GM04504 (cell line): ENCODE results near the gene MED12L.
"Not testable (repeated sequence)": the region's sequence is repeated elsewhere in the genome, so short reads cannot be mapped to it uniquely, and the experiment has no call there.

Source experiments
- DNase-seq: peaks from one replicate; pipeline ENCODE4 v3.0.0-alpha.2; 2012; ENCODE audit warnings: low read depth

MED12L gene

DNA sequence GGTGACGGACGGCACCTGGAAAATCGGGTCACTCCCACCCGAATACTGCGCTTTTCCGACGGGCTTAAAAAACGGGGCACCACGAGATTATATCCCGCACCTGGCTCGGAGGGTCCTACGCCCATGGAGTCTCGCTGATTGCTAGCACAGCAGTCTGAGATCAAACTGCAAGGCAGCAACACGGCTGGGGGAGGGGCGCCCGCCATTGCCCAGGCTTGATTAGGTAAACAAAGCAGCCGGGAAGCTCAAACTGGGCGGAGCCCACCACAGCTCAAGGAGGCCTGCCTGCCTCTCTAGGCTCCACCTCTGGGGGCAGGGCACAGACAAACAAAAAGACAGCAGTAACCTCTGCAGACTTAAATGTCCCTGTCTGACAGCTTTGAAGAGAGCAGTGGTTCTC, 156.5 kb downstream of the MED12L start:
- not testable (repeated sequence) for DNase-seq

DNA sequence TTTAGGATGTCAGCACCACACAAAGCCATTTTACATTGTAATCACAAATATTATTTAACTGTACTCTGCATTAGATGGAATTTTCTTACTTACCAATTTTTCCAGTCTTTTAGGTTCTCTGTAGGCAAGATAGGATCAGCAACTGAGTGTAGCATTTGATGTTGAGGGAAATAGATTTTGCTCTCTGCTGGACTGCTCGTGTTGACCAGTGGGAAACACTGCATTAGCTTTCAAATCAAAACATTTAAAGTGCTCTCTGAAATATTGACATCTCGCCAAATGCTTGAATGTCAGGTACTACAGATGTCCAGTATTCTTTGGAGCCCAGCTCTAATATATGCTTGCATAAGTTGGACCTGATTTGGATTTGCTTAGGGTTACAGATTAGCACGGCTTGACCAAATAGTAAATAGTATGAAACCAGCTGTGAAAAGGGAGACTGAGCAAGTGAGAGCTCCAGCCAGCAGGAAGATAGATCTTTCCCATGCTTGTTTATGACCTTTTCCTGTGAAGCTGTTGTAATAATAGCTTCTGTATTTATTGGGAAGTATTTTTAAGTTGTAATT, 163.4 kb downstream of the MED12L start:
- DNase-seq = no peak

DNA sequence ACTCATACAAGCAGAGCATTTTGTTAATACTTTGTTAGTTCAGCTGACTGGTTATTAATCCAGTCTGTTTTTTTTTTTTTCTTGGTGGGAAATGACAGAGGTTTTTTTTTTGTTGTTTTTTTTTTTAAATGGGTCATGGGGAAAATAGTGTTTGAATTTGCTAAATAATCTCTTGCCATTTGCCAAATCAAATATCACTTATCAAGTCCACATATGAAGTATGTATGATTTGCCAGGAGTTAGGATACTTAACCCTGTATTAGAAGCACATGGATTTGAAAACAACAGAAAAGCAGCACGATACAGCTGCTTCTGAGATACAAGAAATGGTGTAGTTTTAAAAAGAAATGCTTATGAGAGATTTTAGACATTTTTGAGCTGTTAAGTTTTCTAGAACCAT, 171.3 kb downstream of the MED12L start:
- no peak for DNase-seq

DNA sequence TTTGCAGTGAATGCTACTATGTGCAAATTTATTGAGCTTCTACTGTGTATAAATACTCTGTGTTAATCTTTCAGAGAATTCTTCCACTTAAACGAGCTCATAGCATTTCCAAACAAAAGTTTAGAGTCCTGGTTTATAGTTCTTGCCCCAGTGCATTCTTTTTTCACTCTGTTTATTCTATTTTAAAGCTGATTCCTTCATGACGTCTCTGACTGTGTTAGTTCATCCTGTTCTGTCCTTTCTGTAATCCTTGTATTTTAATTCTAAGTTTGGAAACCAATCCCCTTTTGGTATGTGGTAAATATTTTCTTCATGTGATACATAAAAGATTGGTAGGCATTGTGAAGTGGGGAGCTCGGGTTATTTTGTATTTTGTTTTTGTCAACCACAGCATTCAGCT, 174.2 kb downstream of the MED12L start:
- DNase-seq = no peak

DNA sequence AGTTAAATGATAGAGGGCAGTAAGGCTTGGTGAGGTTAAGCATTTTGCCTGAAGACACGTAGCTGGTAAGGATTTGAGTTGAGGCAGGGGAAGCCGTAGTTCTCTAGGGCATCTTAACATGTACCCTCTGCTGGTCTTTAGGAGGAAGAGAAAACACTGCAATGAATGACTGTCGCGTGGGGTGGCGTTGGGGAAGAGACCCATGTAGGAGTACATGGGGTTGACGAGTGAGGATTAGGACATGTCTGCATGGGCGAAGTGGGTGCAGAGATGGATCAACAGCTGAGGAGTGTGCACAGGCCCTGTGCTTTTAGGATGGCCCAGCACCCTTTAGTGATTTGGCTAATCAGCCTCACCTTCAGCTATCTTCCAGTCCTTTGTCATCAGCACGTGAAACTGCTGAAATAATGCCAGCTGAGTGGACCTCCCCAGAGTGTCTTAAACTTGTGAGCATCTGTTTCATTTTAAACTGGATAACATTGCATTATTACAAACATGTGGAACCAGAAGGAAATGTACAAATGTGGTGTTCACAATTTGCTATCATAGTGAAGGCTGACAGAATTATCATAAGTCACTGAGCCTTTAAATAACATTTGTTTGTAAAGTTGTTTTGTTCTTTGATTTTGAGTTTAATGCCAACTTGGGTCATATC, 177.5 kb downstream of the MED12L start:
- peak; percentile 50 for DNase-seq

DNA sequence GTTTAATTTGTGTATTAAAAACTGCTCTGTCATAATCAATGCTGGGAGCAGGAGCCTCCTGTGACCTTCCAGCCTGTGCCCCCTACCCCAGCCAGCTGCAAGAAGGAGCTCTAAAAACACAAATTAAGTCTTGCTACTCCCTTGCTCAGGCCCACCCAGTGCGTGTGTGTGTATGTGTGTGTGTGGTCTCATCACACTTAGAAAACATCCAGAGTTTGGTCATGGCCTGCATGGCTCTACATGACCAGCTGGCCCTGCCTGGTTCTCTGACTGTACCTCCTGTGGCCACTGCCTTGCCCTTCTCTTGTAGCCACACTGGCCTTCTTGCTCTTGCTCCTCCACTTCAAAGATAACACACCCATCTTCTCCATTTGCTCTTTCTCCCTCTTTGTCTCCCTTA, 179.1 kb downstream of the MED12L start:
- DNase-seq = no peak

DNA sequence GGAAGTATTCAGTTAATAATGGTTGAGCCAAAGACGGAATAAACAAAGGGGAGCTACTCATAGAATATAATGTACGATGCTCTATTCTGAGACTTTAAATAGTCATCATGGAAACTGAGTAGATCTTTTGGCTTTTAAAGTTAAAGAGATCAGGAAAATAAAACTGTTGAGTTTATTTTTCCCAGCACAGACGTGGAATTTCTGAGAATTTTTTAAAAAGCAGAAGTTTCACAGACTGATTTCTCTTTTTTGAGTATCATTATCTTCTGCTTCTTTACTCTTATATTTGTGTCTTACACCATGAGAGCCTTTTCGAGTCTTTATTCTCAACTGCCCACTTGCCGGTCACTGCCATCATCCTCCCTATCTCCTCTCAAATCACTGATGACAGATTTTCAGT, 179.7 kb downstream of the MED12L start:
- no peak for DNase-seq

DNA sequence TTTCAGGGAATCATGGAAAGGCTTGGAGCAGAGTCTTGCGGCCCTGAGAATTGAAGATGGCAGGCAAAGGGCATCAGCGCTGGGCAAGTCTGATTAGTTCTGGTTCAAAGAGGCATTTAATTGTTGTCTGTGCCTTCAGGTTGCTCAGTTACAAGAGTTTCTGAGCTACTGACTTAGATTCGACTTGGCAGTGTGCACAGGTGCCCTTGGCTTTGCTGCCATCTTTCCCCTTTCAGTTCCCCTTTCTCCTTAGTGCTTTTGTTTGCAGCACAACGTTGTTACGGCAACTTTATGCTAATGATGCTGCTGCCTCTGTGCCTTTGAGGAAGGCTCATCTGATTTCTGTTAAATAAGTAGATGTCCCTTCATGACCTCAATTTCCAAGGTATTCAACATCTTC, 180.4 kb downstream of the MED12L start:
- DNase-seq = no peak

DNA sequence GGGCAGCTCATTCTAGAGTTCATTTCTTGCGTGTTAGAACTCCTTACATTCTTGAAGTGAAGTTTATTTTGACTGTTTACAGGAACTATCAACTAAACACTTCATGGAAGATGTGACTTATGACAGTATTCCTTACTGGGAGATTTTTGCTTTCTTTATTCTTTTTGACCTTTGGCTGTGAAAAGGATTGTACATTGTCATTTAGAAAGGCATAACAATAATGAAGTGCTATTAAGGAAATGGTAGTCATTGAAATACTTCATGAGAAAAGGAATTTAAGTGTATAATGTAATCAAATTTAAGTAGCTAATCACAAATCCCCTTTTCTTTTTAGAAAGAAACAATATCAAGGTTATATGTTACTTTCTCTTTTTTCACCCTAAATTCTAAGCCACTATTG, 181.6 kb downstream of the MED12L start:
- DNase-seq = no peak

DNA sequence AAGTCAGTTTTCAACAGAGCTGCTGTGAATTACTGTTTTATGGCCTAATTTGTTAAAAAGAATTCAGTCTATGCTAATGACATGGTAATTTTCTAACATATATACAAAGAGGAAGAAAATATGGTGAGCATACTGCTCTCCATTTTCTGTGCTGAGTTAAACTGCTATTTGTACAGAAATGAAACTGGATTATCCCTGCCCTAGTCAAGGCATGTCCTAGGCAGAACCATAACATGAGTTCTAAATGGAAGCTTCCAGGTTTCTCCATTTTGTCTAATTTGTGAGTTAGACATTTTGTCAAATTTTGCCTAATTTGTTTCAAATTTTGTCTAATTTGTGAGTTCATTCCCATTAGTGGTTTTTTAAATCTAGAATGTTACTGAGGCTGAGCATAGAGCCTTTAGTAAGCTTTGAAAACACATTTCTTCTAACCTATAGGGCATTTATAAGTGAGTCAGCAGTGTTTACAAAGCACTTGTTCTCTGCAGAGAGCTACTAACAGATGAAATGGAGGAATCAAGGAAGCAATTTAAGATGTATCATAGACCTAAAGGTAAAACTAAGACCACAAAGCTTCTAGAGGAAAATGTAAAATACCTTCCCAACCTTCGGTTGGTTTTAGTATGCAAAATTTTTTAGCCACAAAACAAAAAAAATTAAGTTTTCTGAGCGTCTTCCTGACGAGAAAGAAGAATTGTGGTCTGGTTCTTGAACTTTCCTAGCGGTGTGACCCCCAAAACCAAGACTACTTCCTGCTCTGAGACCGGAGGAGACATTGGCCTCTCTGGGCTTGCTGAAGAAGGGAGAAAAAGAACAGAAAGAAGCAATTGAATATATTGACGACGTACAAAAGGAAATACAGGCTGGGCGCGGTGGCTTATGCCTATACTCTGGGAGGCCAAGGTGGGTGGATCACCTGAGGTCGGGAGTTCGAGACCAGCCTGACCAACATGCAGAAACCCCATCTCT, 183.1 kb downstream of the MED12L start:
- DNase-seq = no peak

DNA sequence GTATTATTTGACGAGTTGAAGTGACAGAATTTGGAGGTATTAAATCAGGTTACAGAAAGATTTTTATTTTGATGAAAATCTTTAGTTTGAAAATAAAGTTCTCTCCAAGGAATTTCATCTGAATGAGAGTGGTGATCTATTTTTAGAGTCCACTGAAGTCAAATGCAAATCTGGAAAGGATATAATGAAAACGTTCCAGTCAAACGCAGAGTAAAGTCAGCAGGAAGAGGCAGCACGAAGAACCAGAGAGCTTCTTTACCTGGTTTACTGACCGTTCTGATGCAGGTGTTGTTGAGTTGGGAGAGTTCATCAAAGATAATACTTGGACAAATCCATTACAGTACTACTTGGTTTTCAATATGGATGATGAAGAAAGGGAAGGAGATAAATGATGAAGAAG, 184.2 kb downstream of the MED12L start:
- no peak for DNase-seq

DNA sequence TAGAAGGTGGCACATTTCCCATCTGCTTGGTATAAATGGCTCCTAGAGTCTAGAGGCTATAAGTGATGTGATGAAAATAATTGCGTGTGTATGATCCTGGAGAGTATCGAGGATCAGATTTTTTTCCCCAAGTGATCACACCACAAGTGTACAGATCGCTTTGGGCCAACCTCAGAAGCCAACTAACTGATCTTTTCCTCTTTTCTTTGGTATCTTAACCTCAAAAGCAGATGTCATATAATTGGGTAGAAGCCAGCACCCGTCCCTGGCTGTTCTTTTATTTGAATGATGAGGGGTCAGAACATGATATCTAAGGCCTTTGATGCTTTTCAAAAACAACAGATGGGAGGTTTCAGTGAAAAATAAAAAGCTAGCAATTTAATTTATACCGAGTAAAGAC, 189.6 kb downstream of the MED12L start:
- no peak for DNase-seq

DNA sequence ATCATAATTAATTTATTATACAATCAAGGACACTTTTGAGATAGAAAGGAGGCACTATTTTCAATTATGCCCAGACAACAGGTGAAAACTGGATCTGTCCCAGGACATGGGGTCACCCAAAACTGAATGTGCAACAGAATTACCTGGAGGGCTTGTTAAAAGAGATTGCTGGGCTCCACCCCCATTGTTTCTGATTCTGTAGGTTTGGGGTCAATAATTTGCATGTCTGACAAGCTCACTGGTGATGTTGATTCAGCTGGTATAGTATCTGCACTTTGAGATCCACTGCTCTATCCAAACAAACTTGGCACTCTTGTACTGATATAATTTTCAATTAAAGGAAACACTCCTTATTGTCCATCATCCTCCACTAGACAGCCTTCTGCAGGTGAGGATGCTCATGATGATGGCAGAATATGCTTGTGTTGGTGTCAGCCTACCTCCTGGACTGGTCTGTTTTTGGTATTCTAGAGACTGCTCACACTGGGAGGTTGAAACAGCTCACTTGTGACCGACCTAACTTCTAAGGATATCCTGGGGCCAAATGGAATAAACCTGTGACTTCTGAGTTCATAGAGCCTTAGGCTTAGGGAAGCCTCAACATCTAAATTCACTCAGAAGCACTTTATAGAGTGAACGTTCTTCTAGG, 190.7 kb downstream of the MED12L start:
- no peak for DNase-seq

DNA sequence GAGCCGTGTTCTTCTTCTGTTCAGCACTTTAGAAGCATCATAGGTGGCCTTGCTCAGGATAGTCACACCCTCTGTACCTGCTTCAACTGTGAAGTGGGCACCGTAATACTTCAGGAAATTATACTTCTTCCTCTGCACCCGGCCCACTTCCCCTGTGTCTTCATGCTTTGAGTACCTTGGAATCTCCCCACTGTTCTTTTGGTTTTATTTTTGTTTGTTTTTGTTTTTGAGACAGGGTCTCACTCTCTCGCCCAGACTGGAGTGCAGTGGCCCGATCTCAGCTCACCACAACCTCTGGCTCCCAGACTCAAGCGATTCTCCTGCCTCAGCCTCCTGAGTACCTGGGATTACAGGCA, 191.2 kb downstream of the MED12L start:
- no peak for DNase-seq

DNA sequence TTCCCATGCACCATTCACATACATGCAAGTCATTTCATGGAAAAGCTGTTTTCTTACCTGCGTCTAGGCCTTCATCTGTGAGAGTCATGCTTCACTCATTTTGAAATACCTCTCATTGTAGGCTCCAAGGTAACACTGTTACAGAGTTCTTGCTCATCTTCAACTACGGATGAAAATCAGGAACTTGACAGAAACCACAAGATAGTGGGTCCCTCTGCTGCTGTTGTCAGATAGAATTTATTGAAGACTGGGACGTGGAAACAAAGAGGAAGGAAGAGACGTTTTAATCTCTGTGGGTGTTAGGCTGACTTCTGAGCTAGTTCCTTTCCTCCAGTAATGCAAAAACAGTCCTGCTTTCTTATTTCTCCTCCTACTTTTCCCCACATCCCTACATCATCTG, 192.8 kb downstream of the MED12L start, which contains the start of gene P2RY14:
Gene P2RY14, minus strand, starts transcription at position 313 of the 400 bp plus-strand sequence. CDS start 64,226 bp downstream, outside the sequence.
- no peak for DNase-seq

DNA sequence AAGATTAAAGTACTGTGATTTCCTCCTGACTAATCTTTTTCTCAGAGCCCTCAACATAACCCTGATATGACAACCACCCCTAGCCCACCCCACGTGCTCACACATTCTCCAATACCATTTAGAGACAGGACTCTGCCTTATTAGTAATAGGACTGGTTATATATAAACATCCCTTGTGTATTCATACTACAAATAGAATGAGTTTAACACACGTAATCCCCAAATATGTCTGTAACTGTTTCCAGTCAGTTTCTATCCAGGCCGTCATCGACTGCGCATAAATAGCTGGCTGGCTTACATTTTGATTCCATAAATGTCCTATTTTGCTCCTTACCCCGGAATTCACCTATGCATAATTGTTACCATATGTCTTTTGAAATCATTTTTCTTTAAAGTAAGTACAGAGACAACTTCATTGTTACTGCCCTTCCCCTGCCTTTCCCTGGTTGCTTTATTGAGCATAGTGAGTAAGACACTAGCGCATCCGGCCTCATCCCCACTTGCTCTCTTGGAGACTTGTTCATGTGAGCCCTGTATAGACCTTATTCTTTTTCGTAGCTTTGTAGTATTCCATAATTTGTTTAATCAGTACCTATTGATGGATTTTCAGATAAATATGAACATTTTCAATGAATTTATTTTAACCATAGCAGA, 196.3 kb downstream of the MED12L start:
- no peak for DNase-seq

DNA sequence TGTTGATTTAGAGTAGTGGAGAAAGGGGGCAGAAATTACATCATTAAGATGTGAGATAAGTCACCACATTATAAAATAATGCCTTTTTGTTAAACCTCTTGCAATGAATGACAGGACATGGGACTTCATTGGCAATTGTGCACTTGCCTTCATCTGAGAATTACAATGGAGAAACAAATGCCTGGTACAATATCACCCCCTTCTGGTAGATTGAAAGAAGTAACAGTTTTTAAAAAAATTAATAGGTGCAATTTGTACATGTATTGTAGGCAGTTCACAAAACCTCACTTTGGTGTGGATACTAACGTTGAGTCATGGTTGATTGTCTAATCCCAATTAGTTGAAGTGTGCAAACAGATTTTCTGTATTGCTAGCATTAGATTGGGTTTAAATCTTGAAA, 197.5 kb downstream of the MED12L start:
- DNase-seq = peak; percentile 28

DNA sequence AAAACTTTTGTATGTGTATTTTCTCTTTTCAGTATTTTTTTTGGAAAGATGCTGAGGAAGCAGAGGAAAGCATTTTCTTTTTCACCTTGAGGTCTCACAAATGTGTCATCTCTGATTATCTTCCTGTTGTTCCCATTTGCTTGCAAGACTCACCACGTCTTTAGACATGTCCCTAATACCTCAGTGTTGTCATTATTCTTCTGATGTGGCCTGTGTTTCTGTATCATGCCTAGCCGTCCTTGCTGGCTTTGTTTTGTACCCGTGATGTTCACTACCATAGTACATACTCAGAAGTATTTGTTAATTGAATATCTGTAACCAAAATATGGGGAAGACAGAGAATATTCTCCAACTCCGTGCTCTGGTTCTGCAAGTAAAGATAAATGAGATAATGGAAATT, 197.9 kb downstream of the MED12L start:
- no peak for DNase-seq

DNA sequence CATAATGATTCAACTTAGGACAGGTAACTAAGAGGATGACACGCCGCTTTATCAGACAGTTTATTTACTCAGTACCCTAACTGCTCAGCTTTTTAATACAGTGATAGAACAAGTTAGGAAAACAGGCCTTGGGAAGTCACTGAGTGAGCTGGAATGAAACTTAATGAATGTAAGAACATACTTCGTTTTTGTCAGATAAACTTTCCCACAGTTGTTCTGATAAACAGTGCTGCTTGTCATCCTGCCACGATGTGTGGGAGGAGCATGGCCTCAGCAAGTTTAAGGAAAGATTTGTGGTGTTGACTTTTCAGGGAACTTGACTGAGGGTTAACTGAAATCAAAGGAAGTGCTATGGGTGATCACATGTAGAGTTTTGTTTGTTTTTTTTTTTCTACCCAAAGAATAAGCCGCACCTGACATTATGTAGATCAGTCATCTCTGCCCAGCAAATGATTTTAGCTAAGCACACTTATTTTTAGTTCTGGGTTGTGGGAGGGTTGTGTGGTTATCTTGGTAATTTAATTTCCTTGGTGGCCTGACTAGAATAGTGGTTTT, 198.5 kb downstream of the MED12L start:
- DNase-seq = no peak

DNA sequence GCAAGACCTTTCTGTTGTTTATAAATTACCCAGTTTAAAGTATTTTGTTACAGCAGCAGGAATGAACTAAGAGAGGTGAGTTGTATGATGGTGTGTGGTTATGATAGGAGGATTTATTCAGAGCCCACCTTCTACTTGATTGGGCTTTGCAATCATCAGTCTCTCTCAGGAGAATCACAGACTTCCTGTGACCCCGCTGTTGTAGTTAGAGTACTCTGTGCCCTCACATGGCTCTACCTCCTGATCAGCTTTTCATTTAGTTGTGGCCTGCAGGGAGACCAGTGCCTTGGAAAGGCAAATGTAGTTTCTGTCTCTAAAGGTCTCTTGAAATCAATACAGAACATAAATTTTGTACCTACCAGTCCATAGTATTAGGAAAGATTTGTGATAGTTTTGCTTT, 200.5 kb downstream of the MED12L start:
- DNase-seq = no peak

DNA sequence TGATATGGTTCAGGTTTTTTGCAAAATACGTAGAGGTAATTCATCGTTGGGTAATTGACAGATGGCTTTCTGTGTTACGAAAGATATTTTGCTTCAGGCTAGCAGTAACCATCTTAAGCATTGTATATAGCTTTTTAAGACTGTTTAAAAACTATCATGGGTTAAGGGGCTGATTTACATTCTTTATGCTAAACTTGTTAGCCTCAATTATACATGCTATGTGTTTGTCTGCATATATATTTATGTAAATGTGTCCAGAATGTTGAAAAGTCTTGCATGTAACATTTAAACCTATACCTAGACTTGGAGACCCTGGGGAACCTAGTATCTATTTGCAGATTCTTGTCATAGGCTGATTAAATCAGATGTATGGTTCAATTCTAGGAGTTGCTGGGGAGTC, 204.0 kb downstream of the MED12L start:
- DNase-seq = no peak

DNA sequence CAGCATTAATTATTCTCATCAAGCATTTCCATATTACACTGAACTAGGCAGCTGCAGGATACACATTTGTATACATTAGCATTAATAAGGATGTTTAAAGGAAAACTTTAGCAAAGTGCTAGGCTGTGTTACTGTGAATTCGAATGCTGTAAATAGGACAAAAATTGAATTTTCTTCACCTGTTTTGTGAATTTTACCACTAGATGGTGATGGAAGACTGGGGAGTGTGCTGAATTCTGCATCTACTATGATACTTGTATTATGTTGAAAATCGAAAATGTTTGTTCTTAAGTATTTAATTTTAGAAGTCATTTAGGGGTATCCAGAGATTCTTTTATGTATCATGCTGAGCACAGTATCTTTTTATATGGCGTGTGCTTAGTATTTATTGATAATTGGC, 205.2 kb downstream of the MED12L start:
- DNase-seq = no peak
